ENCODE results near the gene RFLNA.
"Not testable (repeated sequence)": the region's sequence is repeated elsewhere in the genome, so short reads cannot be mapped to it uniquely, and the experiment has no call there.

Gene RFLNA

GRCh38 chr12:124321556-124322270 lies 26.8 kb downstream of the RFLNA start:
- no peak for DNase-seq

GRCh38 chr12:124322271-124322998 lies 27.5 kb downstream of the RFLNA start:
- no peak for DNase-seq

GRCh38 chr12:124322999-124323328 lies 28.1 kb downstream of the RFLNA start:
- DNase-seq, result not testable (repeated sequence)

- DNase-seq, result no peak
These were observed 29.1 kb downstream of the RFLNA start for GRCh38 chr12:124323771-124324530.

- DNase-seq, result no peak
These were observed 30.2 kb downstream of the RFLNA start for GRCh38 chr12:124324803-124325705.

GRCh38 chr12:124326104-124326503 lies 31.2 kb downstream of the RFLNA start:
- DNase-seq, result no peak

GRCh38 chr12:124326871-124327270 lies 32.0 kb downstream of the RFLNA start:
- DNase-seq, result no peak

- no peak for DNase-seq
These were observed 32.6 kb downstream of the RFLNA start for GRCh38 chr12:124327362-124328043.

- no peak for DNase-seq
These were observed 33.2 kb downstream of the RFLNA start for GRCh38 chr12:124328116-124328515.

- no peak for DNase-seq
These were observed 33.7 kb downstream of the RFLNA start for GRCh38 chr12:124328636-124329035.

- no peak for DNase-seq
These were observed 37.3 kb downstream of the RFLNA start for GRCh38 chr12:124332058-124332672.

- no peak for DNase-seq
These were observed 38.0 kb downstream of the RFLNA start for GRCh38 chr12:124332900-124333299.

- DNase-seq, result no peak
These were observed 38.8 kb downstream of the RFLNA start for GRCh38 chr12:124333724-124334123.

GRCh38 chr12:124334266-124334665 lies 39.4 kb downstream of the RFLNA start:
- no peak for DNase-seq

GRCh38 chr12:124334976-124335375 lies 40.1 kb downstream of the RFLNA start:
- DNase-seq, result no peak

GRCh38 chr12:124335426-124336183 lies 40.7 kb downstream of the RFLNA start:
- DNase-seq, result no peak

GRCh38 chr12:124336184-124336437 lies 41.2 kb downstream of the RFLNA start:
- DNase-seq, result no peak

GRCh38 chr12:124336742-124337520 lies 42.0 kb downstream of the RFLNA start:
- no peak for DNase-seq

- no peak for DNase-seq
These were observed 42.7 kb downstream of the RFLNA start for GRCh38 chr12:124337622-124338021.

GRCh38 chr12:124338448-124338847 lies 43.6 kb downstream of the RFLNA start:
- DNase-seq, result no peak
